ENCODE results near the gene ZNF117. TPM values are rescaled to one million over a fixed set of nuclear protein-coding genes. Genes with fewer than 3 reads are reported as not detected.

ZNF117 gene
- polyA plus RNA-seq, 2 donors = 4.6 to 13.9 TPM

DNA sequence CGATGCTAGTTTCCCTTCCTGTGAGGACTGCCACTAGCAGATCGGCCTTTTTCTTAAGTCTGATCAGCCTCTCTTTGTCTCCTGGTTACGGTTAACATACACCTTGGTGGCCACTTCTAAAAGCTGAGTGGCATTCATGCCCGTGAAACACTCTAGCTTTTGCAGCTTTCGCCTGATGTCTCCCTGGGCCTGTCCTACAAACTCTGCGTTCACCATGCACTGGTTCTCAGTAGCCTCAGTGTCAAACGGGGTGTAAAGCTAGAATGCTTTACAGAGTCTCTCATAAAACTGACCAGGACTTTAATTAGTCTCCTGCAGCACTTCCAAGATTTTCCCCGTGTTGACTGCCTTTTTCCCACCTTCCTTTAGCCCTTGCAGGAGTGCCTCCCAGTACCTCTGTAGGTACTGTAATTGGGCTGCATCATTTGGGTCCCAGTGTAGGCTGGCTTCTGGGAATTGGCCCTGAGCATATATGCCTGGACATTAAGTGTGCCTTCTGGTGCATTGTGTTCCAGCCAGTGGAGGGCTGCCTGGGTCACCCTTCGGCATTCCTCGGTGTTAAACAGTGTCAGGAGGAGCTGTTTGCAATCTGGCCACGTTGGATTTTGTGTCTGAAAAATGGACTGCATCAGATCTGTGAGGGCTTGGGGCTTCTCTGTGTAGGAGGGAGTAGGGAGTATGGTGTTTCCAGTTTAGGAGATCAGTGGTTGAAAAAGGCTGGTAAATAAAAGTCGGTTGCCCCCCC is 6.5 kb upstream of the ZNF117 start:
- Histone ChIP-seq H3K9me3 (ENCODE audit: control insufficient read depth in 2 of 2, insufficient read depth in 1 of 2, low read depth in 1 of 2, low read length in 1 of 2) (peaks cover 3 to 27% of the 10 kb centered on the region in 2 donors), H3K36me3 (ENCODE audit: control insufficient read depth in 2 of 2, insufficient read depth in 2 of 2, low read length in 1 of 2) (peaks cover 5 to 21% of the 10 kb centered on the region in 2 donors), H3K27ac (ENCODE audit: low read depth in 2 of 2, low read length in 1 of 2) (peak overlapping the region; percentile 48 to 78), H3K4me3 (ENCODE audit: low read depth in 1 of 2, low read length in 2 of 2) (no peak overlapping the region), H3K4me1 (ENCODE audit: control insufficient read depth in 2 of 2, insufficient read depth in 2 of 2, low read length in 1 of 2) (peaks cover 0 to 11% of the 10 kb centered on the region in 2 donors), H3K27me3 (ENCODE audit: control insufficient read depth in 1 of 2, insufficient read depth in 2 of 2, low read length in 2 of 2) (no peaks in the 10 kb centered on the region)
- WGBS, 2 donors = 94 to 95% methylated on average over 12 of the region's 12 CpGs

- H3K27ac ChIP-seq (ENCODE audit: low read depth in 2 of 2, low read length in 1 of 2) = no peak overlapping the region
- 98 to 99% methylated on average over 2 of the region's 2 CpGs for WGBS, 2 donors
- no peak overlapping the region for H3K4me3 ChIP-seq (ENCODE audit: low read depth in 1 of 2, low read length in 2 of 2)
- H3K27me3 ChIP-seq (ENCODE audit: control insufficient read depth in 1 of 2, insufficient read depth in 2 of 2, low read length in 2 of 2) = no peaks in the 10 kb centered on the region
- peaks cover 2 to 17% of the 10 kb centered on the region in 2 donors for H3K36me3 ChIP-seq (ENCODE audit: control insufficient read depth in 2 of 2, insufficient read depth in 2 of 2, low read length in 1 of 2)
- H3K4me1 ChIP-seq (ENCODE audit: control insufficient read depth in 2 of 2, insufficient read depth in 2 of 2, low read length in 1 of 2) = peaks cover 0 to 11% of the 10 kb centered on the region in 2 donors
- peaks cover 3 to 33% of the 10 kb centered on the region in 2 donors for H3K9me3 ChIP-seq (ENCODE audit: control insufficient read depth in 2 of 2, insufficient read depth in 1 of 2, low read depth in 1 of 2, low read length in 1 of 2)
These were observed 5.5 kb upstream of the ZNF117 start for GRCh38 chr7:64996305-64996704.

GRCh38 chr7:64993901-64994300 is 3.1 kb upstream of the ZNF117 start:
- peaks cover 0 to 8% of the 10 kb centered on the region in 2 donors for H3K4me1 ChIP-seq (ENCODE audit: control insufficient read depth in 2 of 2, insufficient read depth in 2 of 2, low read length in 1 of 2)
- no peaks in the 10 kb centered on the region for H3K27me3 ChIP-seq (ENCODE audit: control insufficient read depth in 1 of 2, insufficient read depth in 2 of 2, low read length in 2 of 2)
- H3K9me3 ChIP-seq (ENCODE audit: control insufficient read depth in 2 of 2, insufficient read depth in 1 of 2, low read depth in 1 of 2, low read length in 1 of 2) = peaks cover 3 to 30% of the 10 kb centered on the region in 2 donors
- peaks cover 0 to 12% of the 10 kb centered on the region in 2 donors for H3K36me3 ChIP-seq (ENCODE audit: control insufficient read depth in 2 of 2, insufficient read depth in 2 of 2, low read length in 1 of 2)
- 91 to 92% methylated on average over 7 of the region's 7 CpGs for WGBS, 2 donors
- H3K4me3 ChIP-seq (ENCODE audit: low read depth in 1 of 2, low read length in 2 of 2) = no peak overlapping the region
- H3K27ac ChIP-seq (ENCODE audit: low read depth in 2 of 2, low read length in 1 of 2) = peak overlapping the region in 1 of 2 donors; percentile 33

DNA sequence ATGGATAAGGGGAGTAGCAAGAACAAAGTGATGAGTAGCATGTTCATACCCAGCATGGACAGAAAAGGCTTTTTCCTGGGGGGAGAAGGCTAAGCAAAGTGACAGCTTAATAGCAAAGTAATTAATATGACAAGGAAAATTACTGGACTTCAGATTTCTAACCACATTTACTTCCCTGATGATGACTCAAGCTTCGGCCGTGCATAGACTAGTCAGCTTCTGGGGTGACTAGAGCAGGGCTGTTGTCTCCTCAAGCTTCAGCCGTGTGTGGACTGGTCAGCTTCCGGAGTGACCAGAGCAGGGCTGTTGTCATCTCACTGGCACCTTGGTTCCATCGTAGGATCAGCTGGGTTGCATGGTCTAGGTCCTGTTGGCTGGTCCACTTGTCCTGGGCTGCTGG is 2.1 kb upstream of the ZNF117 start:
- Histone ChIP-seq H3K9me3 (ENCODE audit: control insufficient read depth in 2 of 2, insufficient read depth in 1 of 2, low read depth in 1 of 2, low read length in 1 of 2) (peaks cover 3 to 26% of the 10 kb centered on the region in 2 donors), H3K4me1 (ENCODE audit: control insufficient read depth in 2 of 2, insufficient read depth in 2 of 2, low read length in 1 of 2) (peaks cover 0 to 7% of the 10 kb centered on the region in 2 donors), H3K36me3 (ENCODE audit: control insufficient read depth in 2 of 2, insufficient read depth in 2 of 2, low read length in 1 of 2) (peaks cover 0 to 10% of the 10 kb centered on the region in 2 donors), H3K27ac (ENCODE audit: low read depth in 2 of 2, low read length in 1 of 2) (peak overlapping the region in 1 of 2 donors; percentile 28), H3K27me3 (ENCODE audit: control insufficient read depth in 1 of 2, insufficient read depth in 2 of 2, low read length in 2 of 2) (no peaks in the 10 kb centered on the region), H3K4me3 (ENCODE audit: low read depth in 1 of 2, low read length in 2 of 2) (no peak overlapping the region)
- 78 to 82% methylated on average over 5 of the region's 5 CpGs for WGBS, 2 donors

- no peak overlapping the region for H3K27ac ChIP-seq (ENCODE audit: low read depth in 2 of 2, low read length in 1 of 2)
- H3K9me3 ChIP-seq (ENCODE audit: control insufficient read depth in 2 of 2, insufficient read depth in 1 of 2, low read depth in 1 of 2, low read length in 1 of 2) = peaks cover 0 to 13% of the 10 kb centered on the region in 2 donors
- H3K36me3 ChIP-seq (ENCODE audit: control insufficient read depth in 2 of 2, insufficient read depth in 2 of 2, low read length in 1 of 2) = peaks cover 0 to 12% of the 10 kb centered on the region in 2 donors
- peaks cover 0 to 2% of the 10 kb centered on the region in 2 donors for H3K4me1 ChIP-seq (ENCODE audit: control insufficient read depth in 2 of 2, insufficient read depth in 2 of 2, low read length in 1 of 2)
- H3K27me3 ChIP-seq (ENCODE audit: control insufficient read depth in 1 of 2, insufficient read depth in 2 of 2, low read length in 2 of 2) = no peaks in the 10 kb centered on the region
- H3K4me3 ChIP-seq (ENCODE audit: low read depth in 1 of 2, low read length in 2 of 2) = no peak overlapping the region
- WGBS, 2 donors = 70 to 86% methylated on average over 7 of the region's 7 CpGs
These were observed 620 bp downstream of the ZNF117 start for GRCh38 chr7:64990216-64990615.

DNA sequence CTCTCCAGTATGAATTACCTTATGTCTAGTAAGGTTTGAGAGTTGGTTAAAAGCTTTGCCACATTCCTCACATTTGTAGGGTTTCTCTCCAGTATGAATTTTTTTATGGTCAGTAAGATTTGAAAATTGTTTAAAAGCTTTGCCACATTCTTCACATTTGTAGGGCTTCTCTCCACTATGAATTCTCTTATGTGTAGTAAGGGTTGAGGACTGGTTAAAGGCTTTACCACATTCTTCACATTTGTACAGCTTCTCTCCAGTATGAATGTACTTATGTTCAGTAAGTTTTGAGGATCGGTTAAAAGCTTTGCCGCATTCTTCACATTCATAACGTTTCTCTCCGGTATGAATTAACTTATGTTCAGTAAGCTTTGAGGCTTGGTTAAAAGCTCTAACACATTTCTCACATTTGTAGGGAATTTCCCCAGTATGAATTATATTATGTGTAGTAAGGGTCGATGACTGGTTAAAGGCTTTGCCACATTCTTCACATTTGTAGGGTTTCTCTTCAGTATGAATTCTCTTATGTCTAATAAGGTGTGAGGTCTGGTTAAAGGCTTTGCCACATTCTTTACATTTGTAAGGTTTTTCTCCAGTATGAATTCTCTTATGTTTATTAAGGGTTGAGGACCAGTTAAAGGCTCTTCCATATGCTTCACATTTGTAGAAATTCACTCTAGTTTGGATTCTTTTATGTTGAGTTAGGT is 12.2 kb downstream of the ZNF117 start:
- 96 to 98% methylated on average over 5 of the region's 5 CpGs for WGBS, 2 donors
- Histone ChIP-seq H3K9me3 (ENCODE audit: control insufficient read depth in 2 of 2, insufficient read depth in 1 of 2, low read depth in 1 of 2, low read length in 1 of 2) (no peaks in the 10 kb centered on the region), H3K4me1 (ENCODE audit: control insufficient read depth in 2 of 2, insufficient read depth in 2 of 2, low read length in 1 of 2) (no peaks in the 10 kb centered on the region), H3K4me3 (ENCODE audit: low read depth in 1 of 2, low read length in 2 of 2) (no peak overlapping the region), H3K27me3 (ENCODE audit: control insufficient read depth in 1 of 2, insufficient read depth in 2 of 2, low read length in 2 of 2) (no peaks in the 10 kb centered on the region), H3K36me3 (ENCODE audit: control insufficient read depth in 2 of 2, insufficient read depth in 2 of 2, low read length in 1 of 2) (peaks cover 2 to 5% of the 10 kb centered on the region in 2 donors), H3K27ac (ENCODE audit: low read depth in 2 of 2, low read length in 1 of 2) (no peak overlapping the region)

DNA sequence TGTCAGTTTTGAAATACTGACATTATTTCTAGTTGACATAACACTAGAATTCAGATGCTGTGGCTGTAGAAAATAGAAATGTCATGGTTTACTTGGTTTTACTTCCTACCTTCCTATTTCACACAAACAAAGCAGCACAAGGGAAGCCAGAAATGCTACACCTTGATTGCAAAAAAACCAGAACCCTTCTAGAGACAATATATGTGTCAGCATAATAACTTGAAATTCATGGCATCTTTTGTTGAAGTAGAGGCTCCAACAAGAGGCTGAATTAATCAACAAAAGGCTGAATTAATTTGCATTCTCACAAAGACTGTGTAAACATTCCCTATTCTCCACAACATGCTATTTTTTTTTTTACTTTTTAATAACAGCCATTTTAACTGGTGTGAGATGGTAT is 25.2 kb downstream of the ZNF117 start:
- Histone ChIP-seq H3K9me3 (ENCODE audit: control insufficient read depth in 2 of 2, insufficient read depth in 1 of 2, low read depth in 1 of 2, low read length in 1 of 2) (peaks cover 0 to 4% of the 10 kb centered on the region in 2 donors), H3K4me3 (ENCODE audit: low read depth in 1 of 2, low read length in 2 of 2) (no peak overlapping the region), H3K4me1 (ENCODE audit: control insufficient read depth in 2 of 2, insufficient read depth in 2 of 2, low read length in 1 of 2) (no peaks in the 10 kb centered on the region), H3K27me3 (ENCODE audit: control insufficient read depth in 1 of 2, insufficient read depth in 2 of 2, low read length in 2 of 2) (no peaks in the 10 kb centered on the region), H3K27ac (ENCODE audit: low read depth in 2 of 2, low read length in 1 of 2) (no peak overlapping the region), H3K36me3 (ENCODE audit: control insufficient read depth in 2 of 2, insufficient read depth in 2 of 2, low read length in 1 of 2) (no peaks in the 10 kb centered on the region)

- no peaks in the 10 kb centered on the region for H3K27me3 ChIP-seq (ENCODE audit: control insufficient read depth in 1 of 2, insufficient read depth in 2 of 2, low read length in 2 of 2)
These were observed 31.6 kb downstream of the ZNF117 start for GRCh38 chr7:64959072-64959747.

DNA sequence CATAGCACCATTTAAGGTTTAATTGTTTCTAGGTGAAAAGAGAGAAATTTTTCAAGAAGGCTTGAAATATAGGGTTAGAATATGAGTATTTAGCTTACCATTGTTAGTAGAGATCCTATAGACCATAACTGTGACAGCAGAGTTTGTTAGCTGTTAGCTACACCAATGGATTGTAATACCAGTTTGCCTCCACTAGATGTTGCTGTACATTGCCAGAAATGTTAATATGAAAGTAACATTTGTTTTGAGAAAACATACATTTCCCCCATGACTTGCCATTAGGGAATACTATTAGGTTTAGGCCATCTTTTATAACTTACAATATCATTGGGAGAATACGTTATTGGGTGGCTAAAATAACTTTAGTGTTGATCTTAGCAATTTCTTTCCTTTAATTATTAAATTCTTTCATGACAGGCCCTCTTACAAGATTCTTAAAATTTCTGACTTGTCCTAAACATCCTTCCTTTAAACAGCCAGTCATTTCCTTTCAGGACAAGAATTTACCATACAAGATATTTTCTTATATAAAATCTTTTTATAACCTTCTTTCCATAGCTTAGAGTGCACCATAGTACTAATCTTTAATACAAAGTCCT is 39.5 kb downstream of the ZNF117 start:
- H3K4me1 ChIP-seq (ENCODE audit: control insufficient read depth in 2 of 2, insufficient read depth in 2 of 2, low read length in 1 of 2) = peaks cover 0 to 2% of the 10 kb centered on the region in 2 donors
- no peaks in the 10 kb centered on the region for H3K36me3 ChIP-seq (ENCODE audit: control insufficient read depth in 2 of 2, insufficient read depth in 2 of 2, low read length in 1 of 2)
- H3K27ac ChIP-seq (ENCODE audit: low read depth in 2 of 2, low read length in 1 of 2) = no peak overlapping the region
- no peaks in the 10 kb centered on the region for H3K27me3 ChIP-seq (ENCODE audit: control insufficient read depth in 1 of 2, insufficient read depth in 2 of 2, low read length in 2 of 2)
- no peaks in the 10 kb centered on the region for H3K9me3 ChIP-seq (ENCODE audit: control insufficient read depth in 2 of 2, insufficient read depth in 1 of 2, low read depth in 1 of 2, low read length in 1 of 2)
- no peak overlapping the region for H3K4me3 ChIP-seq (ENCODE audit: low read depth in 1 of 2, low read length in 2 of 2)
- 7 to 9% methylated on average over 1 of the region's 1 CpG for WGBS, 2 donors

More at GRCh38 chr7:64959072-64959747, 31.6 kb downstream of the ZNF117 start:
- Histone ChIP-seq H3K4me1 (ENCODE audit: control insufficient read depth in 2 of 2, insufficient read depth in 2 of 2, low read length in 1 of 2) (no peaks in the 10 kb centered on the region), H3K27ac (ENCODE audit: low read depth in 2 of 2, low read length in 1 of 2) (peak overlapping the region; percentile 8 to 47), H3K36me3 (ENCODE audit: control insufficient read depth in 2 of 2, insufficient read depth in 2 of 2, low read length in 1 of 2) (no peaks in the 10 kb centered on the region), H3K4me3 (ENCODE audit: low read depth in 1 of 2, low read length in 2 of 2) (no peak overlapping the region), H3K9me3 (ENCODE audit: control insufficient read depth in 2 of 2, insufficient read depth in 1 of 2, low read depth in 1 of 2, low read length in 1 of 2) (peaks cover 2 to 4% of the 10 kb centered on the region in 2 donors)
- WGBS, 2 donors = 80 to 84% methylated on average over 3 of the region's 3 CpGs
